A673 (cell line): ENCODE results near the gene CTNNA2. TPM values are rescaled to one million over a fixed set of nuclear protein-coding genes. Genes with fewer than 3 reads are reported as not detected.

Experiments used
- BruUV-seq: library from RNA; stranded (reverse); fragments of 400-500 nt; replicated peaks from 2 replicates; lab custom pipeline; 2021; lab: Mats Ljungman, UMichigan
- CTCF ChIA-PET: fragments of 300-600 bp; sonication (Branson Sonifier 250); formaldehyde crosslinking; loops from one replicate; lab custom pipeline; 2022; ENCODE audit warnings: antibody characterized with exemption; lab: Charles Lee
- POLR2A ChIA-PET: fragments of 300-600 bp; sonication (Branson Sonifier 250); formaldehyde crosslinking; loops from one replicate; lab custom pipeline; 2022; ENCODE audit warnings: antibody characterized with exemption; ENCODE audit not compliant: low non-redundant PET; lab: Charles Lee
- DNase-seq: peaks from one replicate; pipeline ENCODE4 v3.0.0-alpha.2; 2015; ENCODE audit warnings: low spot score
- H3K27ac ChIP-seq: fragments of 200-600 bp; sonication (generic); 2 replicates; pipeline ENCODE4 v1.5.1; 2016; ENCODE audit warnings: mixed run types, low read depth, mild to moderate bottlenecking, mixed read lengths, antibody characterized with exemption, low read length; ENCODE audit not compliant: poor library complexity, severe bottlenecking
- H3K27me3 ChIP-seq: fragments of 200-600 bp; sonication (generic); replicated peaks from 2 replicates; pipeline ENCODE4 v1.6.1; 2017; ENCODE audit warnings: mixed run types, low read depth, mild to moderate bottlenecking, mixed read lengths, antibody characterized with exemption, low read length; ENCODE audit not compliant: insufficient read depth, poor library complexity
- H3K36me3 ChIP-seq: fragments of 200-600 bp; sonication (generic); 2 replicates; pipeline ENCODE4 v1.6.1; 2016; ENCODE audit warnings: mixed run types, mild to moderate bottlenecking, mixed read lengths, antibody characterized with exemption, low read length; ENCODE audit not compliant: insufficient read depth, poor library complexity, severe bottlenecking
- H3K4me1 ChIP-seq: fragments of 200-600 bp; sonication (generic); 2 replicates; pipeline ENCODE4 v1.6.1; 2017; ENCODE audit warnings: mixed run types, mild to moderate bottlenecking, mixed read lengths, antibody characterized with exemption, low read length; ENCODE audit not compliant: insufficient read depth, poor library complexity, severe bottlenecking
- H3K4me3 ChIP-seq: fragments of 200-600 bp; sonication (generic); 2 replicates; pipeline ENCODE4 v1.5.1; 2016; ENCODE audit warnings: low read depth, mixed run types, mild to moderate bottlenecking, mixed read lengths, low read length; ENCODE audit not compliant: poor library complexity, severe bottlenecking
- H3K9me3 ChIP-seq: fragments of 200-600 bp; sonication (generic); 2 replicates; pipeline ENCODE4 v1.6.1; 2016; ENCODE audit warnings: mixed run types, low read depth, mild to moderate bottlenecking, mixed read lengths, antibody characterized with exemption, low read length; ENCODE audit not compliant: poor library complexity, severe bottlenecking
- EZH2 ChIP-seq: fragments of 200-600 bp; sonication (generic); IDR thresholded peaks from 2 replicates; pipeline ENCODE4 v1.6.1; 2017; ENCODE audit warnings: borderline replicate concordance, low read depth, mild to moderate bottlenecking, mixed read lengths, antibody characterized with exemption, low read length; ENCODE audit not compliant: poor library complexity, severe bottlenecking
- intact Hi-C: fragments of 100-400 bp; cut with micrococcal nuclease; formaldehyde crosslinking; loops from one replicate; pipeline ENCODE4 v1.10.0; 2022; ENCODE audit not compliant: unreplicated experiment
- total RNA-seq: library from RNA; stranded (reverse); gene quantifications from 2 replicates; pipeline ENCODE4 v1.2.3, GENCODE V29; 2021
- TF ChIP-seq, protein P1 (sequence below): fragments of 300-800, 200-600 bp; sonication (generic); conservative IDR thresholded peaks from 2 replicates; pipeline ENCODE4 v1.5.1; 2017; ENCODE audit warnings: low read depth, mild to moderate bottlenecking, antibody characterized with exemption, low read length, moderate library complexity, mixed read lengths

Gene CTNNA2
- total RNA-seq, 1 experiment from 2014 or later: not detected

DNA sequence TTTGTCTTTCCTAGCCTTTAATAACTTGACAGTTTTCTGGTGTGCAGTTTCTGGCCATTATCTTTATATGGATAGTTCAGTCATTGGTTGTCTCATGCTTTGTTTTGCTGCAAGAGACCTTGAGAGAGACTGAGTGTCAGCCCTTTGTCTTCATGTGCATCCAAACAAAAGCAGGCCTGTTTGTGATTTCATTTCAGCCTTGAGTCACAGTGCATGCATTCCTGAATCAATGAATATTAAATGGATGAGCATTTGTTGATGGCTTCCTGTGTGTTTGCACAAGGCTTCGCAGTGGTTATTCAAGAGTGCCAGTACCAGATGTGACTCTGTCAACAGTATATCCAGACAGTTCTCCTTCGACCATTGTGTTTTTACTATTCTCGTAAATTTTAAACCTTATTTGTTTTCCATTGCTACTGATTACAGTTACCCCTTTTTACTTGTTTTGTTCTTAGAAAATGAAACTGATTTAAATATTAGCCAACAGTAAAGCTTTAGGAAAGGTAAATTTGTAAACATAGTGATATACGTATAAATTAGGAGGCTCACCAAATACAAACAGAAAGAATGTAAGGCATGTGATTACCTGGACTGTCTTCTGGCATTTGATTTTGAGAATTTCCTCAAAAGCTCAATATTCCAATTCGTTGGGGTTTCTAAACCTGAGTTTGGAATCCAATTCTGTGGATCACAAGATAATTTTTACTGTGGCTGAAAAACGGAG lies 319.8 kb downstream of the CTNNA2 start:
- TF ChIP-seq, protein P1, sequence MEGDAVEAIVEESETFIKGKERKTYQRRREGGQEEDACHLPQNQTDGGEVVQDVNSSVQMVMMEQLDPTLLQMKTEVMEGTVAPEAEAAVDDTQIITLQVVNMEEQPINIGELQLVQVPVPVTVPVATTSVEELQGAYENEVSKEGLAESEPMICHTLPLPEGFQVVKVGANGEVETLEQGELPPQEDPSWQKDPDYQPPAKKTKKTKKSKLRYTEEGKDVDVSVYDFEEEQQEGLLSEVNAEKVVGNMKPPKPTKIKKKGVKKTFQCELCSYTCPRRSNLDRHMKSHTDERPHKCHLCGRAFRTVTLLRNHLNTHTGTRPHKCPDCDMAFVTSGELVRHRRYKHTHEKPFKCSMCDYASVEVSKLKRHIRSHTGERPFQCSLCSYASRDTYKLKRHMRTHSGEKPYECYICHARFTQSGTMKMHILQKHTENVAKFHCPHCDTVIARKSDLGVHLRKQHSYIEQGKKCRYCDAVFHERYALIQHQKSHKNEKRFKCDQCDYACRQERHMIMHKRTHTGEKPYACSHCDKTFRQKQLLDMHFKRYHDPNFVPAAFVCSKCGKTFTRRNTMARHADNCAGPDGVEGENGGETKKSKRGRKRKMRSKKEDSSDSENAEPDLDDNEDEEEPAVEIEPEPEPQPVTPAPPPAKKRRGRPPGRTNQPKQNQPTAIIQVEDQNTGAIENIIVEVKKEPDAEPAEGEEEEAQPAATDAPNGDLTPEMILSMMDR: no peak
- no peak for TF ChIP-seq EZH2
- CTCF ChIA-PET: no interaction called here
- DNase-seq: peak; percentile 36

DNA sequence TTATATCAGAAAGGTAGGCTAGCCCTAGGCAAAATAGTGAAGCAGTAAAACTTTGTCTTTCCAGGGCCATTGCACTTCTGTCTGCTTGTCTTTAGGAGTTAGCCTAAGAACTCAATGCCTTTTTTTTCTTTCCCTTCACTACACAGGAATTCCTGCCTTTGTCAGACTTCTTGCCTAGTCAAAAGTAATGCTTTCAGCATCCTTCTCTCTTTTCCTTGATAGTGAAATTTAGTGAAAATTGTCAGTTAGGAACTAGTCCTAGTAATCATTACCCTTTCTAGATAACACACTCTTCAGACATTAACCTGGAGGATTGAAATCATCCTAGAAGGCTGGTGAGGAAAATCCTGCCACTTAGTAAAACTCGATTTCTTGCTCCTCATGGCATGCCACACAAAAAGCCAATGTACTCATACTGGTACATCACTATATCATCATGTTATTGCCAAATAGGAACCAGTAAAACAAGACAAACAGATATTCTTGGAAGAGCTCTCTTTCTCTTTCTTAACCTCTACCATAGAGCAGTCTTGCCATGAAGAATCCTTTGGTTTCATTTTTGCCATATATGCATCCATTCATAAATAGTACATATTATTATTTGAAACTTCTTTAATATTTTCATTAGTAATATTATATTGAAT lies 320.5 kb downstream of the CTNNA2 start:
- BruUV-seq: no TSS peak
- CTCF ChIA-PET: no interaction called here
- no peak overlapping the region for H3K4me3 ChIP-seq

More for the DNA sequence above, 319.8 kb downstream of the CTNNA2 start:
- Histone ChIP-seq H3K4me3 (no peak overlapping the region), H3K4me1 (no peaks in the 10 kb centered on the region), H3K27me3 (peaks cover 5% of the 10 kb centered on the region), H3K36me3 (no peaks in the 10 kb centered on the region), H3K27ac (no peak overlapping the region), H3K9me3 (no peaks in the 10 kb centered on the region)
- no TSS peak for BruUV-seq
- POLR2A ChIA-PET: interaction anchor here (0.7 kb wide), 1 partner anchor 14 kb away, joined by 4 read pairs; no protein-coding TSS in a partner anchor
- intact Hi-C loops: no loop called here

DNA sequence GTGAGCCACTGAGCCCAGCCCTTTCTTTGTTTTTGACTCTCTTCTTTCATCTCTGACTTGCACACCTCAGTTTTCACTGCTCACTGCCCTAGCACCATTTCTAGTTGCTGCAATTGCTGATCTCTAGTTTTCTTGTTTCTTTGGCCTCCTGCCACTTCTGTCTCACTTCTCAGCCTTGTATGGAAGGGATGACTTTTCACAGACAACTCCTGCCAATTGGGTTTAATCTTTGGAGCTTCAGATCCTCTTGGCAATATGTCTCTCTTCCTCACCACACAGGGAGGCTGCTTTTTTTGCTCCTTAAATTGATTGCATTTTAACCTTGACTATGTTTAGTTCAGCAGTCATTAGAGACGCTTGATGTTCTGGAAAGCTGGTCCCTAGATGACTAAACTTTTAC lies 323.1 kb downstream of the CTNNA2 start:
- DNase-seq: no peak

More for the DNA sequence above, 320.5 kb downstream of the CTNNA2 start:
- no peaks in the 10 kb centered on the region for H3K4me1 ChIP-seq
- H3K36me3 ChIP-seq: no peaks in the 10 kb centered on the region
- peaks cover 2% of the 10 kb centered on the region for H3K27me3 ChIP-seq
- H3K9me3 ChIP-seq: no peaks in the 10 kb centered on the region
- POLR2A ChIA-PET: interaction anchor here (0.7 kb wide), 1 partner anchor 13 kb away, joined by 4 read pairs; no protein-coding TSS in a partner anchor
- no peak for DNase-seq
- H3K27ac ChIP-seq: no peak overlapping the region
- intact Hi-C loops: no loop called here
- no peak for TF ChIP-seq EZH2
- TF ChIP-seq, protein P1: no peak

More for the DNA sequence above, 323.1 kb downstream of the CTNNA2 start:
- intact Hi-C loops: no loop called here
- no TSS peak for BruUV-seq
- POLR2A ChIA-PET: no interaction called here
- CTCF ChIA-PET: no interaction called here
- H3K27me3 ChIP-seq: no peaks in the 10 kb centered on the region
- no peak overlapping the region for H3K27ac ChIP-seq
- H3K4me3 ChIP-seq: no peak overlapping the region
- H3K9me3 ChIP-seq: peaks cover 5% of the 10 kb centered on the region
- TF ChIP-seq, protein P1: no peak
- H3K4me1 ChIP-seq: no peaks in the 10 kb centered on the region
- H3K36me3 ChIP-seq: no peaks in the 10 kb centered on the region
